IMR-90 (cell line): ENCODE data around the gene NOVA2. TPM values are rescaled to one million over a fixed set of nuclear protein-coding genes. Genes with fewer than 3 reads are reported as not detected.

Experiments used
- ATAC-seq: fragments of 200-7000 bp; cut with Tn5 transposase; 2 replicates; pipeline ENCODE4 v1.9.1; 2020; ENCODE audit warnings: low read depth, mild to moderate bottlenecking, moderate library complexity
- BruUV-seq: library from RNA; stranded (reverse); fragments of 400-500 nt; replicated peaks from 2 replicates; lab custom pipeline; 2021; lab: Mats Ljungman, UMichigan
- CTCF ChIA-PET: fragments of 300-600 bp; formaldehyde crosslinking; extraction: SDS; loops from one replicate; lab custom pipeline; 2021; ENCODE audit warnings: antibody characterized with exemption; lab: Yijun Ruan, JAX
- POLR2A ChIA-PET: fragments of 300-600 bp; sonication (Branson Sonifier 250); formaldehyde crosslinking; loops from one replicate; lab custom pipeline; 2022; ENCODE audit warnings: antibody characterized with exemption; ENCODE audit not compliant: unreplicated experiment; lab: Charles Lee
- DNase-seq: peaks from one replicate; pipeline ENCODE4 v3.0.0; 2013
- H2AFZ ChIP-seq: replicated peaks from 2 replicates; pipeline ENCODE3; 2013; ENCODE audit warnings: low read length, mild to moderate bottlenecking; ENCODE audit not compliant: poor library complexity
- H2AK5ac ChIP-seq: 2 replicates; pipeline ENCODE4 v1.6.1; 2013; ENCODE audit warnings: low read depth, low read length, inconsistent platforms
- H2AK9ac ChIP-seq: replicated peaks from 2 replicates; pipeline ENCODE3; 2013; ENCODE audit warnings: mild to moderate bottlenecking, low read depth, low read length, moderate library complexity; ENCODE audit not compliant: poor library complexity
- H2BK120ac ChIP-seq: 2 replicates; pipeline ENCODE4 v1.6.1; 2013; ENCODE audit warnings: low read depth, low read length, inconsistent platforms
- H2BK15ac ChIP-seq: 3 replicates; pipeline ENCODE4 v1.6.1; 2013; ENCODE audit warnings: low read depth, low read length, inconsistent platforms
- H2BK20ac ChIP-seq: 2 replicates; pipeline ENCODE4 v1.6.1; 2013; ENCODE audit warnings: low read depth, mild to moderate bottlenecking, inconsistent platforms, low read length, moderate library complexity
- H2BK5ac ChIP-seq: 2 replicates; pipeline ENCODE4 v1.6.1; 2013; ENCODE audit warnings: mild to moderate bottlenecking, low read depth, low read length, inconsistent platforms; ENCODE audit not compliant: poor library complexity, severe bottlenecking
- H3K14ac ChIP-seq: replicated peaks from 2 replicates; pipeline ENCODE4 v1.6.1; 2013; ENCODE audit warnings: low read depth, low read length, inconsistent platforms
- H3K18ac ChIP-seq: 2 replicates; pipeline ENCODE4 v1.6.1; 2013; ENCODE audit warnings: low read depth, low read length, control low read depth
- H3K23ac ChIP-seq: 2 replicates; pipeline ENCODE4 v1.6.1; 2013; ENCODE audit warnings: low read depth, low read length, inconsistent platforms
- H3K27ac ChIP-seq: 2 replicates; pipeline ENCODE4 v1.5.1; 2013; ENCODE audit warnings: mild to moderate bottlenecking, control low read depth, low read length; ENCODE audit not compliant: insufficient read depth
- H3K27me3 ChIP-seq: 2 replicates; pipeline ENCODE4 v1.6.1; 2013; ENCODE audit warnings: low read length; ENCODE audit not compliant: control insufficient read depth, insufficient read depth
- H3K36me3 ChIP-seq: 2 replicates; pipeline ENCODE4 v1.6.1; 2013; ENCODE audit warnings: low read length, mixed read lengths; ENCODE audit not compliant: control insufficient read depth, insufficient read depth
- H3K4ac ChIP-seq: 2 replicates; pipeline ENCODE4 v1.6.1; 2013; ENCODE audit warnings: low read depth, low read length, inconsistent platforms
- H3K4me1 ChIP-seq: 2 replicates; pipeline ENCODE4 v1.6.1; 2013; ENCODE audit warnings: low read length, mixed read lengths; ENCODE audit not compliant: control insufficient read depth, insufficient read depth
- H3K4me2 ChIP-seq: 2 replicates; pipeline ENCODE4 v1.6.1; 2013; ENCODE audit warnings: low read depth, mild to moderate bottlenecking, control low read depth, low read length, moderate library complexity
- H3K4me3 ChIP-seq: 2 replicates; pipeline ENCODE4 v1.5.1; 2013; ENCODE audit warnings: low read depth, mild to moderate bottlenecking, control low read depth, low read length, moderate library complexity; ENCODE audit not compliant: insufficient read depth
- H3K56ac ChIP-seq: 2 replicates; pipeline ENCODE4 v1.6.1; 2013; ENCODE audit warnings: low read length, inconsistent platforms; ENCODE audit not compliant: insufficient read depth; ENCODE audit errors: extremely low read depth
- H3K79me1 ChIP-seq, 2 experiments: 2 replicates each; pipeline ENCODE4 v1.6.1; 2013; ENCODE audit warnings: low read length in 2 of 2, inconsistent platforms in 1 of 2, low read depth in 1 of 2
- H3K9ac ChIP-seq: 2 replicates; pipeline ENCODE4 v1.6.1; 2013; ENCODE audit warnings: low read depth, low read length, control low read depth
- H3K9me1 ChIP-seq: 2 replicates; pipeline ENCODE4 v1.6.1; 2013; ENCODE audit warnings: low read length, inconsistent platforms; ENCODE audit not compliant: insufficient read depth
- H3K9me3 ChIP-seq: 2 replicates; pipeline ENCODE4 v1.6.1; 2013; ENCODE audit warnings: low read length; ENCODE audit not compliant: control insufficient read depth, insufficient read depth
- H4K20me1 ChIP-seq: 2 replicates; pipeline ENCODE4 v1.6.1; 2013; ENCODE audit warnings: low read length, inconsistent platforms; ENCODE audit not compliant: insufficient read depth
- H4K5ac ChIP-seq: 2 replicates; pipeline ENCODE4 v1.6.1; 2013; ENCODE audit warnings: mild to moderate bottlenecking, low read depth, low read length, control low read depth
- H4K8ac ChIP-seq, 2 experiments: 2 replicates each; pipeline ENCODE4 v1.6.1; 2013; ENCODE audit warnings: low read depth in 2 of 2, low read length in 2 of 2, control low read depth in 1 of 2, inconsistent platforms in 1 of 2
- H4K91ac ChIP-seq: 2 replicates; pipeline ENCODE4 v1.6.1; 2013; ENCODE audit warnings: low read depth, low read length, inconsistent platforms; ENCODE audit not compliant: insufficient read depth
- BHLHE40 ChIP-seq: fragments of 150-350 bp; IDR thresholded peaks from 2 replicates; pipeline ENCODE4 v1.6.1; 2016; ENCODE audit warnings: mild to moderate bottlenecking, low read depth, low read length
- FOS ChIP-seq: fragments of 150-350 bp; IDR thresholded peaks from 2 replicates; pipeline ENCODE4 v1.6.1; 2016; ENCODE audit warnings: low read depth, low read length
- MAZ ChIP-seq: IDR thresholded peaks from 2 replicates; pipeline ENCODE4 v1.6.1; 2012; ENCODE audit warnings: low read depth, mild to moderate bottlenecking, low read length, improper control_type of control experiment, moderate library complexity, borderline replicate concordance
- MXI1 ChIP-seq: IDR thresholded peaks from 2 replicates; pipeline ENCODE4 v1.6.1; 2012; ENCODE audit warnings: low read depth, mild to moderate bottlenecking, low read length, moderate library complexity, borderline replicate concordance
- POLR2A ChIP-seq: IDR thresholded peaks from 2 replicates; pipeline ENCODE4 v1.6.1; 2012; ENCODE audit warnings: mild to moderate bottlenecking, low read depth, low read length
- RFX5 ChIP-seq: IDR thresholded peaks from 2 replicates; pipeline ENCODE4 v1.8.0; 2012; ENCODE audit warnings: low read depth, mild to moderate bottlenecking, low read length, moderate library complexity
- WGBS, 2 experiments: methylation state at CpG; one replicate each; pipeline versions ENCODE4 v1.1.5 to v1.1.7; 2013; ENCODE audit warnings: missing lambda C conversion rate in 2 of 2; ENCODE audit not compliant: insufficient read length in 1 of 2; ENCODE audit errors: extremely low coverage in 2 of 2; 5-methylcytosine and 5-hydroxymethylcytosine counted together
- dilution Hi-C: fragments of 300-500 bp; cut with HindIII; formaldehyde crosslinking; loops from one replicate; pipeline ENCODE4 v1.14.3; 2018; ENCODE audit warnings: low sequenced_read_pairs; ENCODE audit not compliant: unreplicated experiment
- in situ Hi-C: fragments of 300-500 bp; cut with MboI; formaldehyde crosslinking; loops from 3 replicates; pipeline ENCODE4 v1.14.3; 2019; ENCODE audit warnings: low sequenced_read_pairs, inconsistent platforms, mixed read lengths
- intact Hi-C: fragments of 100-400 bp; cut with micrococcal nuclease; formaldehyde crosslinking; loops from 2 replicates; pipeline ENCODE4 v1.10.0; 2022
- polyA plus RNA-seq, 3 experiments: library from polyadenylated mRNA; depleted of rRNA; stranded (reverse); fragments of >200 nt; gene quantifications; 2 replicates each; pipeline ENCODE4 v1.2.3, GENCODE V29; 2012; ENCODE audit warnings: low replicate concordance in 1 of 3
- total RNA-seq: library from RNA; depleted of rRNA; stranded (reverse); fragments of >200 nt; gene quantifications from 2 replicates; pipeline ENCODE4 v1.2.3, GENCODE V29; 2012
- TF ChIP-seq, protein P1 (sequence below): fragments of 150-350 bp; IDR thresholded peaks from 2 replicates; pipeline ENCODE4 v1.6.1; 2017; ENCODE audit warnings: mild to moderate bottlenecking, antibody characterized with exemption, low read length, low read depth
- TF ChIP-seq, protein P2 (sequence below): fragments of 150-350 bp; IDR thresholded peaks from 2 replicates; pipeline ENCODE4 v1.6.1; 2016; ENCODE audit warnings: low read depth, mild to moderate bottlenecking, low read length, moderate library complexity, borderline replicate concordance

Gene NOVA2
- total and polyA plus RNA-seq, 2 of the 4 experiments (the other 2 are of a cell fraction) = 0.03 TPM; not detected in 1

GRCh38 chr19:45995715-45996385 is 22.2 kb upstream of the NOVA2 start (continued):
- TF ChIP-seq RFX5 (no peak), BHLHE40 (no peak)

- H3K4me2 ChIP-seq = peak within 1 kb of the TSS; percentile 98
- peak within 1 kb of the TSS; percentile 58 for H3K4ac ChIP-seq
- peak within 1 kb of the TSS; percentile 90 for H2AFZ ChIP-seq
- WGBS, 2 experiments = 1% methylated on average over 12 of the region's 34 CpGs; no CpG with 5 or more reads in 1 of the 2 experiments
- H3K79me1 ChIP-seq = peaks cover 10 to 33% of the 10 kb centered on the region in 2 experiments
- dilution Hi-C loops = no loop called here
- peak within 1 kb of the TSS; percentile 43 to 86 for H4K8ac ChIP-seq
- intact Hi-C loops = loop anchor here (5.0 to 10.0 kb wide), 2 partner anchors 70 to 108 kb away; partner anchors contain the start of gene IRF2BP1
- in situ Hi-C loops = no loop called here
- H3K9me3 ChIP-seq = no peaks in the 10 kb centered on the region
- 0 out of 2 replicates have a peak within 1 kb of the TSS, but pooled peaks have one; percentile 34 for H4K91ac ChIP-seq
- ATAC-seq (peak; percentile 98), DNase-seq (peak; percentile 99)
- no peak within 1 kb of the TSS for H2BK120ac ChIP-seq
- H3K27ac ChIP-seq = peak within 1 kb of the TSS; percentile 64
- peak within 1 kb of the TSS; percentile 88 for H3K9ac ChIP-seq
- H3K4me3 ChIP-seq = peak within 1 kb of the TSS; percentile 83
- H3K14ac ChIP-seq = peak within 1 kb of the TSS; percentile 72
- H2BK15ac ChIP-seq = no peak within 1 kb of the TSS
- POLR2A ChIA-PET = no interaction called here
- H3K18ac ChIP-seq = no peak within 1 kb of the TSS; the same call in 1 of the 2 replicates
- H2AK5ac ChIP-seq = peak within 1 kb of the TSS; percentile 3; the same call in 1 of the 2 replicates
- peak within 1 kb of the TSS; percentile 42 for H2BK5ac ChIP-seq
- no TSS peak for BruUV-seq
- H3K56ac ChIP-seq = peak within 1 kb of the TSS; percentile 73
- peaks cover 5% of the 10 kb centered on the region; the same call in 1 of the 2 replicates for H4K20me1 ChIP-seq
- peaks cover 2% of the 10 kb centered on the region; the same call in 1 of the 2 replicates for H3K36me3 ChIP-seq
- H4K5ac ChIP-seq = peak within 1 kb of the TSS; percentile 10
- no peak within 1 kb of the TSS for H2BK20ac ChIP-seq
- peak within 1 kb of the TSS; percentile 46 for H3K23ac ChIP-seq
- TF ChIP-seq MXI1 (peak; percentile 99), FOS (peak; percentile 73; the same call in 1 of the 2 replicates), MAZ (peak; percentile 99), POLR2A (peak; percentile 87)
- TF ChIP-seq, protein P1, sequence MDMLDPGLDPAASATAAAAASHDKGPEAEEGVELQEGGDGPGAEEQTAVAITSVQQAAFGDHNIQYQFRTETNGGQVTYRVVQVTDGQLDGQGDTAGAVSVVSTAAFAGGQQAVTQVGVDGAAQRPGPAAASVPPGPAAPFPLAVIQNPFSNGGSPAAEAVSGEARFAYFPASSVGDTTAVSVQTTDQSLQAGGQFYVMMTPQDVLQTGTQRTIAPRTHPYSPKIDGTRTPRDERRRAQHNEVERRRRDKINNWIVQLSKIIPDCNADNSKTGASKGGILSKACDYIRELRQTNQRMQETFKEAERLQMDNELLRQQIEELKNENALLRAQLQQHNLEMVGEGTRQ = peak; percentile 95
- TF ChIP-seq, protein P2, sequence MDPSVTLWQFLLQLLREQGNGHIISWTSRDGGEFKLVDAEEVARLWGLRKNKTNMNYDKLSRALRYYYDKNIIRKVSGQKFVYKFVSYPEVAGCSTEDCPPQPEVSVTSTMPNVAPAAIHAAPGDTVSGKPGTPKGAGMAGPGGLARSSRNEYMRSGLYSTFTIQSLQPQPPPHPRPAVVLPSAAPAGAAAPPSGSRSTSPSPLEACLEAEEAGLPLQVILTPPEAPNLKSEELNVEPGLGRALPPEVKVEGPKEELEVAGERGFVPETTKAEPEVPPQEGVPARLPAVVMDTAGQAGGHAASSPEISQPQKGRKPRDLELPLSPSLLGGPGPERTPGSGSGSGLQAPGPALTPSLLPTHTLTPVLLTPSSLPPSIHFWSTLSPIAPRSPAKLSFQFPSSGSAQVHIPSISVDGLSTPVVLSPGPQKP = no peak
- peaks cover 9% of the 10 kb centered on the region for H3K9me1 ChIP-seq
- H3K4me1 ChIP-seq = peaks cover 2% of the 10 kb centered on the region
- H3K27me3 ChIP-seq = peaks cover 2% of the 10 kb centered on the region
- CTCF ChIA-PET = interaction anchor here (0.6 to 1.6 kb wide), 3 partner anchors 15 to 66 kb away, joined by 3 to 7 read pairs (median 4); no protein-coding TSS in a partner anchor
- H2AK9ac ChIP-seq = peak within 1 kb of the TSS; percentile 86
Measured at GRCh38 chr19:45994998-45995714, 21.5 kb upstream of the NOVA2 start, which contains the start of gene CCDC61. Gene CCDC61, plus strand, starts transcription at chr19:45995467. Its CDS starts 7,552 bp downstream, at chr19:46003019.
